ENCODE measurements around the gene GOLIM4. TPM values are rescaled to one million over a fixed set of nuclear protein-coding genes. Genes with fewer than 3 reads are reported as not detected.

The GOLIM4 gene
- total and polyA plus RNA-seq, 2 experiments from 2014 or later: 34.4 to 50.5 TPM

DNA sequence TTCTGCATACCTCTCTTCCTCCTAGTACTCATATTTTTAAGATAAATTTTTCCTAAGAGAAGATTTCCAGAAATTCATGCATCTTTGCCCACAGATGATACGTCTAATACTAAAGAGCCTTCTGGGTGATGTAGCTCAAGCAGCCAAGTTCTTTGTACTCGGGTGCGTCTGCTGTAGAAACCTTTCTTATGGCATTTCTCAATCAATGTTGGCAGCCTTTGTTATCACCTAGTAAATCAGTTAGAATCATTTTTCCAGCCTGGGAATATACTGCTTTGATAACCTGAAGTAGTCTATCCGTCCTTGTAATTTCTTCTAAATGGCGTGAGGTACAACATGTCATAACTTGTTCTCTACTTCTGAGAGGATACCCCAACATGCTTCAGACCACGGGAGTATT is 104.5 kb downstream of the GOLIM4 start:
- Histone ChIP-seq H3K27ac (ENCODE audit: low read depth) (no peak overlapping the region), H3K4me1 (ENCODE audit: insufficient read depth) (no peaks in the 10 kb centered on the region), H3K4me3 (no peak overlapping the region), H2AFZ (no peak overlapping the region), H3K27me3 (ENCODE audit: insufficient read depth) (no peaks in the 10 kb centered on the region), H4K20me1 (replicated peaks; ENCODE audit: insufficient read depth) (no peaks in the 10 kb centered on the region), H3K36me3 (ENCODE audit: insufficient read depth) (no peaks in the 10 kb centered on the region), H3K4me2 (no peak overlapping the region), H3F3A (replicated peaks; ENCODE audit: low read depth) (no peaks in the 10 kb centered on the region), H3K9me2 (ENCODE audit: insufficient read depth) (no peaks in the 10 kb centered on the region), H3K79me2 (replicated peaks; ENCODE audit: insufficient read depth) (no peaks in the 10 kb centered on the region)
- ATAC-seq: no peak
- no peak overlapping the region for H3K27ac Mint-ChIP-seq
- H3K36me3 Mint-ChIP-seq (ENCODE audit: low read depth): no peaks in the 10 kb centered on the region
- no peak overlapping the region for H3K4me3 Mint-ChIP-seq
- TF ChIP-seq, protein P1, sequence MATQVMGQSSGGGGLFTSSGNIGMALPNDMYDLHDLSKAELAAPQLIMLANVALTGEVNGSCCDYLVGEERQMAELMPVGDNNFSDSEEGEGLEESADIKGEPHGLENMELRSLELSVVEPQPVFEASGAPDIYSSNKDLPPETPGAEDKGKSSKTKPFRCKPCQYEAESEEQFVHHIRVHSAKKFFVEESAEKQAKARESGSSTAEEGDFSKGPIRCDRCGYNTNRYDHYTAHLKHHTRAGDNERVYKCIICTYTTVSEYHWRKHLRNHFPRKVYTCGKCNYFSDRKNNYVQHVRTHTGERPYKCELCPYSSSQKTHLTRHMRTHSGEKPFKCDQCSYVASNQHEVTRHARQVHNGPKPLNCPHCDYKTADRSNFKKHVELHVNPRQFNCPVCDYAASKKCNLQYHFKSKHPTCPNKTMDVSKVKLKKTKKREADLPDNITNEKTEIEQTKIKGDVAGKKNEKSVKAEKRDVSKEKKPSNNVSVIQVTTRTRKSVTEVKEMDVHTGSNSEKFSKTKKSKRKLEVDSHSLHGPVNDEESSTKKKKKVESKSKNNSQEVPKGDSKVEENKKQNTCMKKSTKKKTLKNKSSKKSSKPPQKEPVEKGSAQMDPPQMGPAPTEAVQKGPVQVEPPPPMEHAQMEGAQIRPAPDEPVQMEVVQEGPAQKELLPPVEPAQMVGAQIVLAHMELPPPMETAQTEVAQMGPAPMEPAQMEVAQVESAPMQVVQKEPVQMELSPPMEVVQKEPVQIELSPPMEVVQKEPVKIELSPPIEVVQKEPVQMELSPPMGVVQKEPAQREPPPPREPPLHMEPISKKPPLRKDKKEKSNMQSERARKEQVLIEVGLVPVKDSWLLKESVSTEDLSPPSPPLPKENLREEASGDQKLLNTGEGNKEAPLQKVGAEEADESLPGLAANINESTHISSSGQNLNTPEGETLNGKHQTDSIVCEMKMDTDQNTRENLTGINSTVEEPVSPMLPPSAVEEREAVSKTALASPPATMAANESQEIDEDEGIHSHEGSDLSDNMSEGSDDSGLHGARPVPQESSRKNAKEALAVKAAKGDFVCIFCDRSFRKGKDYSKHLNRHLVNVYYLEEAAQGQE (IDR thresholded peaks at IDR 0.05; ENCODE audit: unreplicated experiment): no peak
- TF ChIP-seq, protein P2, sequence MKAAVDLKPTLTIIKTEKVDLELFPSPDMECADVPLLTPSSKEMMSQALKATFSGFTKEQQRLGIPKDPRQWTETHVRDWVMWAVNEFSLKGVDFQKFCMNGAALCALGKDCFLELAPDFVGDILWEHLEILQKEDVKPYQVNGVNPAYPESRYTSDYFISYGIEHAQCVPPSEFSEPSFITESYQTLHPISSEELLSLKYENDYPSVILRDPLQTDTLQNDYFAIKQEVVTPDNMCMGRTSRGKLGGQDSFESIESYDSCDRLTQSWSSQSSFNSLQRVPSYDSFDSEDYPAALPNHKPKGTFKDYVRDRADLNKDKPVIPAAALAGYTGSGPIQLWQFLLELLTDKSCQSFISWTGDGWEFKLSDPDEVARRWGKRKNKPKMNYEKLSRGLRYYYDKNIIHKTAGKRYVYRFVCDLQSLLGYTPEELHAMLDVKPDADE (IDR thresholded peaks at IDR 0.05): no peak
- TF ChIP-seq, protein P3, sequence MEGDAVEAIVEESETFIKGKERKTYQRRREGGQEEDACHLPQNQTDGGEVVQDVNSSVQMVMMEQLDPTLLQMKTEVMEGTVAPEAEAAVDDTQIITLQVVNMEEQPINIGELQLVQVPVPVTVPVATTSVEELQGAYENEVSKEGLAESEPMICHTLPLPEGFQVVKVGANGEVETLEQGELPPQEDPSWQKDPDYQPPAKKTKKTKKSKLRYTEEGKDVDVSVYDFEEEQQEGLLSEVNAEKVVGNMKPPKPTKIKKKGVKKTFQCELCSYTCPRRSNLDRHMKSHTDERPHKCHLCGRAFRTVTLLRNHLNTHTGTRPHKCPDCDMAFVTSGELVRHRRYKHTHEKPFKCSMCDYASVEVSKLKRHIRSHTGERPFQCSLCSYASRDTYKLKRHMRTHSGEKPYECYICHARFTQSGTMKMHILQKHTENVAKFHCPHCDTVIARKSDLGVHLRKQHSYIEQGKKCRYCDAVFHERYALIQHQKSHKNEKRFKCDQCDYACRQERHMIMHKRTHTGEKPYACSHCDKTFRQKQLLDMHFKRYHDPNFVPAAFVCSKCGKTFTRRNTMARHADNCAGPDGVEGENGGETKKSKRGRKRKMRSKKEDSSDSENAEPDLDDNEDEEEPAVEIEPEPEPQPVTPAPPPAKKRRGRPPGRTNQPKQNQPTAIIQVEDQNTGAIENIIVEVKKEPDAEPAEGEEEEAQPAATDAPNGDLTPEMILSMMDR (conservative IDR thresholded peaks at IDR 0.05; ENCODE audit: low read depth in 2 of 2): no peak
- TF ChIP-seq ZNF331 (CRISPR knock-in tag; IDR thresholded peaks at IDR 0.05; ENCODE audit: low read depth) (no peak), EZH2phosphoT487 (IDR thresholded peaks at IDR 0.05; ENCODE audit: unreplicated experiment) (no peak), NANOG (IDR thresholded peaks at IDR 0.05; ENCODE audit: borderline replicate concordance) (no peak), JUNB (IDR thresholded peaks at IDR 0.05; ENCODE audit: unreplicated experiment) (no peak), CREB1 (CRISPR knock-in tag; IDR thresholded peaks at IDR 0.05; ENCODE audit: low read depth) (no peak), POLR2AphosphoS5 (IDR thresholded peaks at IDR 0.05; ENCODE audit: low read depth) (no peak)
- peaks cover 3% of the 10 kb centered on the region; the same call in 1 of the 3 replicates for H3K4me1 Mint-ChIP-seq
- H3K27me3 Mint-ChIP-seq (ENCODE audit: insufficient read depth, low read depth, poor library complexity): peaks cover 2% of the 10 kb centered on the region
- DNase-seq (ENCODE audit: low spot score): no peak
- H3K9me3 Mint-ChIP-seq: no peaks in the 10 kb centered on the region; the same call in 2 of the 3 replicates

DNA sequence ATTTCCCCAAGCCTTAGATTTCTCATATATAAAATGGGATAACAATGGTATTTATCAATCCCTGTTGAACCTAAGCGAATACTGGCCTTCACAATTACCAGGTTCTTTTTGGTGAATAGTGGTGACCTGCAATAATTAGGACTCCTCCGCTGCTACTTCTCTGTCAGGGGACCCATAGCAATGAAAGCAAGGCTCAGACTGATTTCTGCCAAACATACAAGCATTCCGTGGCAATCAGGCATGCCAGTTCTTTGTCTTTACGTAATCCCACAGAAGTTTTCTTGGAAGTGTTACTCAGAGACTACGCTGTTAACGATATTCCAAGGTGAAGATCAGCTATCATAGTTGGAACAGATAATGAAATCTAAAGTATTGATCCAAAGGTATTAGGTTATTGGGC is 105.7 kb downstream of the GOLIM4 start:
- Mint-ChIP-seq H3K27me3 (ENCODE audit: insufficient read depth, low read depth, poor library complexity) (peaks cover 2% of the 10 kb centered on the region), H3K4me3 (no peak overlapping the region), H3K36me3 (ENCODE audit: low read depth) (no peaks in the 10 kb centered on the region), H3K4me1 (peaks cover 2% of the 10 kb centered on the region; the same call in 1 of the 3 replicates), H3K9me3 (no peaks in the 10 kb centered on the region; the same call in 2 of the 3 replicates), H3K27ac (no peak overlapping the region)
- no peaks in the 10 kb centered on the region for H4K20me1 ChIP-seq (replicated peaks; ENCODE audit: insufficient read depth)
- no peak overlapping the region for H2AFZ ChIP-seq
- no peak overlapping the region for H3K4me2 ChIP-seq
- no peaks in the 10 kb centered on the region for H3K36me3 ChIP-seq (ENCODE audit: insufficient read depth)
- H3K27me3 ChIP-seq (ENCODE audit: insufficient read depth): no peaks in the 10 kb centered on the region
- H3K27ac ChIP-seq (ENCODE audit: low read depth): no peak overlapping the region
- no peaks in the 10 kb centered on the region for H3K4me1 ChIP-seq (ENCODE audit: insufficient read depth)
- DNase-seq (ENCODE audit: low spot score): no peak
- ATAC-seq: no peak
- H3K79me2 ChIP-seq (replicated peaks; ENCODE audit: insufficient read depth): no peaks in the 10 kb centered on the region
- no peak overlapping the region for H3K4me3 ChIP-seq
- no peaks in the 10 kb centered on the region for H3F3A ChIP-seq (replicated peaks; ENCODE audit: low read depth)
- H3K9me2 ChIP-seq (ENCODE audit: insufficient read depth): no peaks in the 10 kb centered on the region
- no peak for TF ChIP-seq EZH2phosphoT487 (IDR thresholded peaks at IDR 0.05; ENCODE audit: unreplicated experiment)
- TF ChIP-seq, protein P4, sequence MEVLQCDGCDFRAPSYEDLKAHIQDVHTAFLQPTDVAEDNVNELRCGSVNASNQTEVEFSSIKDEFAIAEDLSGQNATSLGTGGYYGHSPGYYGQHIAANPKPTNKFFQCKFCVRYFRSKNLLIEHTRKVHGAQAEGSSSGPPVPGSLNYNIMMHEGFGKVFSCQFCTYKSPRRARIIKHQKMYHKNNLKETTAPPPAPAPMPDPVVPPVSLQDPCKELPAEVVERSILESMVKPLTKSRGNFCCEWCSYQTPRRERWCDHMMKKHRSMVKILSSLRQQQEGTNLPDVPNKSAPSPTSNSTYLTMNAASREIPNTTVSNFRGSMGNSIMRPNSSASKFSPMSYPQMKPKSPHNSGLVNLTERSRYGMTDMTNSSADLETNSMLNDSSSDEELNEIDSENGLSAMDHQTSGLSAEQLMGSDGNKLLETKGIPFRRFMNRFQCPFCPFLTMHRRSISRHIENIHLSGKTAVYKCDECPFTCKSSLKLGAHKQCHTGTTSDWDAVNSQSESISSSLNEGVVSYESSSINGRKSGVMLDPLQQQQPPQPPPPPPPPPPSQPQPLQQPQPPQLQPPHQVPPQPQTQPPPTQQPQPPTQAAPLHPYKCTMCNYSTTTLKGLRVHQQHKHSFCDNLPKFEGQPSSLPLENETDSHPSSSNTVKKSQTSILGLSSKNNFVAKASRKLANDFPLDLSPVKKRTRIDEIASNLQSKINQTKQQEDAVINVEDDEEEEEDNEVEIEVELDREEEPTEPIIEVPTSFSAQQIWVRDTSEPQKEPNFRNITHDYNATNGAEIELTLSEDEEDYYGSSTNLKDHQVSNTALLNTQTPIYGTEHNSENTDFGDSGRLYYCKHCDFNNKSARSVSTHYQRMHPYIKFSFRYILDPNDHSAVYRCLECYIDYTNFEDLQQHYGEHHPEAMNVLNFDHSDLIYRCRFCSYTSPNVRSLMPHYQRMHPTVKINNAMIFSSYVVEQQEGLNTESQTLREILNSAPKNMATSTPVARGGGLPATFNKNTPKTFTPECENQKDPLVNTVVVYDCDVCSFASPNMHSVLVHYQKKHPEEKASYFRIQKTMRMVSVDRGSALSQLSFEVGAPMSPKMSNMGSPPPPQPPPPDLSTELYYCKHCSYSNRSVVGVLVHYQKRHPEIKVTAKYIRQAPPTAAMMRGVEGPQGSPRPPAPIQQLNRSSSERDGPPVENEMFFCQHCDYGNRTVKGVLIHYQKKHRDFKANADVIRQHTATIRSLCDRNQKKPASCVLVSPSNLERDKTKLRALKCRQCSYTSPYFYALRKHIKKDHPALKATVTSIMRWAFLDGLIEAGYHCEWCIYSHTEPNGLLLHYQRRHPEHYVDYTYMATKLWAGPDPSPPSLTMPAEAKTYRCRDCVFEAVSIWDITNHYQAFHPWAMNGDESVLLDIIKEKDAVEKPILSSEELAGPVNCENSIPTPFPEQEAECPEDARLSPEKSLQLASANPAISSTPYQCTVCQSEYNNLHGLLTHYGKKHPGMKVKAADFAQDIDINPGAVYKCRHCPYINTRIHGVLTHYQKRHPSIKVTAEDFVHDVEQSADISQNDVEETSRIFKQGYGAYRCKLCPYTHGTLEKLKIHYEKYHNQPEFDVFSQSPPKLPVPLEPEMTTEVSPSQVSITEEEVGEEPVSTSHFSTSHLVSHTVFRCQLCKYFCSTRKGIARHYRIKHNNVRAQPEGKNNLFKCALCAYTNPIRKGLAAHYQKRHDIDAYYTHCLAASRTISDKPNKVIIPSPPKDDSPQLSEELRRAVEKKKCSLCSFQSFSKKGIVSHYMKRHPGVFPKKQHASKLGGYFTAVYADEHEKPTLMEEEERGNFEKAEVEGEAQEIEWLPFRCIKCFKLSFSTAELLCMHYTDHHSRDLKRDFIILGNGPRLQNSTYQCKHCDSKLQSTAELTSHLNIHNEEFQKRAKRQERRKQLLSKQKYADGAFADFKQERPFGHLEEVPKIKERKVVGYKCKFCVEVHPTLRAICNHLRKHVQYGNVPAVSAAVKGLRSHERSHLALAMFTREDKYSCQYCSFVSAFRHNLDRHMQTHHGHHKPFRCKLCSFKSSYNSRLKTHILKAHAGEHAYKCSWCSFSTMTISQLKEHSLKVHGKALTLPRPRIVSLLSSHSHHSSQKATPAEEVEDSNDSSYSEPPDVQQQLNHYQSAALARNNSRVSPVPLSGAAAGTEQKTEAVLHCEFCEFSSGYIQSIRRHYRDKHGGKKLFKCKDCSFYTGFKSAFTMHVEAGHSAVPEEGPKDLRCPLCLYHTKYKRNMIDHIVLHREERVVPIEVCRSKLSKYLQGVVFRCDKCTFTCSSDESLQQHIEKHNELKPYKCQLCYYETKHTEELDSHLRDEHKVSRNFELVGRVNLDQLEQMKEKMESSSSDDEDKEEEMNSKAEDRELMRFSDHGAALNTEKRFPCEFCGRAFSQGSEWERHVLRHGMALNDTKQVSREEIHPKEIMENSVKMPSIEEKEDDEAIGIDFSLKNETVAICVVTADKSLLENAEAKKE (CRISPR knock-in tag; IDR thresholded peaks at IDR 0.05): no peak
